GM12878 (cell line): ENCODE data around the gene EPS8. TPM values are rescaled to one million over a fixed set of nuclear protein-coding genes. Genes with fewer than 3 reads are reported as not detected.

Experiments used
- ATAC-seq: fragments of 200-7000 bp; cut with Tn5 transposase; 3 replicates; pipeline ENCODE4 v1.9.1; 2020; ENCODE audit warnings: mild to moderate bottlenecking, moderate library complexity
- BruUV-seq: library from RNA; stranded (reverse); fragments of 400-500 nt; replicated peaks from 2 replicates; lab custom pipeline; 2021; lab: Mats Ljungman, UMichigan
- CTCF ChIA-PET: fragments of 300-600 bp; sonication (Branson Sonifier 250); formaldehyde crosslinking; extraction: SDS; loops from one replicate; lab custom pipeline; 2021; ENCODE audit warnings: inconsistent platforms; lab: Yijun Ruan, JAX
- POLR2A ChIA-PET: fragments of 350-600 bp; formaldehyde crosslinking; extraction: SDS; loops from one replicate; lab custom pipeline; 2021; ENCODE audit warnings: inconsistent platforms; lab: Charles Lee
- RAD21 ChIA-PET: fragments of 300-600 bp; sonication (Branson Sonifier 250); formaldehyde crosslinking; loops from one replicate; lab custom pipeline; 2023; ENCODE audit warnings: antibody characterized with exemption; ENCODE audit not compliant: unreplicated experiment; lab: Charles Lee
- SMC1A ChIA-PET: fragments of 300-600 bp; sonication (Branson Sonifier 250); formaldehyde crosslinking; loops from one replicate; lab custom pipeline; 2023; ENCODE audit not compliant: unreplicated experiment, uncharacterized antibody; lab: Charles Lee
- DNase-seq: peaks from one replicate; pipeline ENCODE4 v3.0.0-alpha.2; 2011; ENCODE audit warnings: low read depth, low spot score
- FAIRE-seq: peaks from 3 replicates; lab custom pipeline; 2011; peaks lifted over from hg19 to GRCh38; lab: Jason Lieb, UNC
- H2AFZ ChIP-seq: 2 replicates; pipeline ENCODE4 v1.6.0; 2011; ENCODE audit warnings: low read depth, low read length, control low read depth; ENCODE audit not compliant: control insufficient read depth
- H3K27ac ChIP-seq: 2 replicates; pipeline ENCODE4 v1.5.1; 2011; ENCODE audit warnings: control low read depth; ENCODE audit not compliant: control insufficient read depth, insufficient read depth
- H3K27me3 ChIP-seq, 2 experiments: replicated peaks in 1 of 2; 2 replicates each; pipeline versions ENCODE4 v1.6.0 to v1.6.1; 2011; ENCODE audit warnings: low read length in 1 of 2; ENCODE audit not compliant: control insufficient read depth in 2 of 2, insufficient read depth in 2 of 2
- H3K36me3 ChIP-seq, 2 experiments: 2 replicates each; pipeline ENCODE4 v1.5.1; 2011; ENCODE audit warnings: low read length in 1 of 2; ENCODE audit not compliant: control insufficient read depth in 2 of 2, insufficient read depth in 2 of 2
- H3K4me1 ChIP-seq: 2 replicates; pipeline ENCODE4 v1.6.1; 2011; ENCODE audit warnings: mild to moderate bottlenecking, low read length, moderate library complexity, mixed read lengths; ENCODE audit not compliant: control insufficient read depth, insufficient read depth
- H3K4me2 ChIP-seq: 2 replicates; pipeline ENCODE4 v1.6.0; 2011; ENCODE audit warnings: control low read depth; ENCODE audit not compliant: control insufficient read depth, insufficient read depth
- H3K4me3 ChIP-seq: fragments of 200-600 bp; sonication (generic); 2 replicates; pipeline ENCODE4 v1.5.1; 2016
- H3K79me2 ChIP-seq: 2 replicates; pipeline ENCODE4 v1.6.0; 2011; ENCODE audit warnings: low read length; ENCODE audit not compliant: control insufficient read depth, insufficient read depth
- H3K9ac ChIP-seq: 2 replicates; pipeline ENCODE4 v1.8.0; 2011; ENCODE audit warnings: low read length, control low read depth, mixed read lengths; ENCODE audit not compliant: control insufficient read depth, insufficient read depth
- H3K9me3 ChIP-seq: replicated peaks from 3 replicates; pipeline ENCODE4 v1.5.1; 2011; ENCODE audit warnings: mild to moderate bottlenecking, low read length; ENCODE audit not compliant: control insufficient read depth, insufficient read depth
- H4K20me1 ChIP-seq: 2 replicates; pipeline ENCODE4 v1.6.0; 2011; ENCODE audit not compliant: control insufficient read depth, insufficient read depth
- E2F8 ChIP-seq: fragments of 450-650 bp; IDR thresholded peaks from 2 replicates; pipeline ENCODE4 v1.6.1; 2018; ENCODE audit warnings: mild to moderate bottlenecking, low read depth, moderate library complexity; ENCODE audit not compliant: partially characterized antibody
- EP300 ChIP-seq, 2 experiments: fragments of 150-350 bp in 1 of 2; IDR thresholded peaks; 2 replicates each; pipeline ENCODE4 v1.6.1; 2011 to 2012; ENCODE audit warnings: low read depth in 2 of 2, low read length in 2 of 2, borderline replicate concordance in 1 of 2, improper control_type of control experiment in 1 of 2, inconsistent platforms in 1 of 2; ENCODE audit not compliant: control insufficient read depth in 1 of 2
- ETV6 ChIP-seq, 2 experiments: fragments of 450-650 bp in 1 of 2; IDR thresholded peaks in 1 of 2; conservative IDR thresholded peaks in 1 of 2; 2 replicates each; pipeline ENCODE4 v1.6.1; 2014; ENCODE audit warnings: antibody characterized with exemption in 1 of 2, borderline replicate concordance in 1 of 2, low read depth in 1 of 2, mild to moderate bottlenecking in 1 of 2, moderate library complexity in 1 of 2
- NBN ChIP-seq: fragments of 450-650 bp; IDR thresholded peaks from 2 replicates; pipeline ENCODE4 v1.6.1; 2016
- NR2C1 ChIP-seq: fragments of 450-650 bp; IDR thresholded peaks from 2 replicates; pipeline ENCODE4 v1.6.1; 2017; ENCODE audit warnings: antibody characterized with exemption, mild to moderate bottlenecking, moderate library complexity
- POU2F2 ChIP-seq: IDR thresholded peaks from 3 replicates; pipeline ENCODE4 v1.6.1; 2011; ENCODE audit warnings: low read depth, mild to moderate bottlenecking, low read length, borderline replicate concordance
- SKIL ChIP-seq: fragments of 450-650 bp; IDR thresholded peaks from 2 replicates; pipeline ENCODE4 v1.6.1; 2017; ENCODE audit warnings: mild to moderate bottlenecking, low read depth, inconsistent platforms; ENCODE audit not compliant: poor library complexity, severe bottlenecking
- STAT3 ChIP-seq: IDR thresholded peaks from 2 replicates; pipeline ENCODE4 v1.6.1; 2011; ENCODE audit warnings: low read depth, low read length, improper control_type of control experiment
- ZNF24 ChIP-seq: fragments of 450-650 bp; IDR thresholded peaks from 2 replicates; pipeline ENCODE4 v1.6.1; 2017; ENCODE audit warnings: antibody characterized with exemption, mild to moderate bottlenecking
- ZNF274 ChIP-seq: IDR thresholded peaks from one replicate; pipeline ENCODE4 v1.8.0; 2011; ENCODE audit not compliant: insufficient read length, insufficient read depth
- WGBS: methylation state at CpG from one replicate; pipeline ENCODE4 v1.1.6; 2016; ENCODE audit warnings: low lambda C conversion rate; ENCODE audit not compliant: insufficient replicate concordance, insufficient coverage; ENCODE audit errors: missing lambda C conversion rate; 5-methylcytosine and 5-hydroxymethylcytosine counted together
- in situ Hi-C: fragments of 300-500 bp; cut with MboI; formaldehyde crosslinking; loops from 9 replicates; pipeline ENCODE4 v1.14.3; 2018; ENCODE audit warnings: mixed read lengths
- intact Hi-C: fragments of 100-400 bp; cut with micrococcal nuclease; formaldehyde crosslinking; loops from one replicate; pipeline ENCODE4 v1.14.2; 2022; ENCODE audit not compliant: unreplicated experiment
- polyA plus RNA-seq, 11 experiments: library from polyadenylated mRNA; depleted of rRNA in 4 of 11; unstranded in 6 of 11; stranded (reverse) in 5 of 11; fragments of >200 nt; fragmentation: Nextera tagmentation in 4 of 11; fragmentation: Illumina TruSeq in 1 of 11; extraction: Ambion mirVana in 4 of 11; extraction: Trizol in 1 of 11; gene quantifications; 1 replicate in 1 of 11; 2 replicates in 10 of 11; pipeline versions ENCODE4 v1.2.1 to v1.2.3, GENCODE V29; 2011 to 2016; ENCODE audit warnings: inconsistent platforms in 2 of 11, missing spikeins in 2 of 11, low read depth in 1 of 11
- total RNA-seq, 4 experiments: library from RNA; depleted of rRNA in 3 of 4; stranded (reverse); fragments of >200 nt in 3 of 4; fragmentation: Illumina TruSeq in 1 of 4; extraction: Trizol in 1 of 4; gene quantifications; 2 replicates each; pipeline versions ENCODE4 v1.2.1 to v1.2.3, GENCODE V29; 2013 to 2021
- TF ChIP-seq, protein P1 (sequence below): IDR thresholded peaks from 2 replicates; pipeline ENCODE4 v1.6.1; 2012; ENCODE audit warnings: mild to moderate bottlenecking, low read depth, low read length
- TF ChIP-seq, protein P2 (sequence below): IDR thresholded peaks from 2 replicates; pipeline ENCODE4 v1.6.1; 2011; ENCODE audit warnings: borderline replicate concordance, low read depth, mild to moderate bottlenecking, moderate library complexity, low read length; ENCODE audit not compliant: insufficient read depth, poor library complexity, severe bottlenecking

Gene EPS8
- total and polyA plus RNA-seq, 10 of the 15 experiments (the other 5 are each of a cell fraction or from before 2014, with no cell fraction given) = 1.3 to 127 (median 3.4) TPM

DNA sequence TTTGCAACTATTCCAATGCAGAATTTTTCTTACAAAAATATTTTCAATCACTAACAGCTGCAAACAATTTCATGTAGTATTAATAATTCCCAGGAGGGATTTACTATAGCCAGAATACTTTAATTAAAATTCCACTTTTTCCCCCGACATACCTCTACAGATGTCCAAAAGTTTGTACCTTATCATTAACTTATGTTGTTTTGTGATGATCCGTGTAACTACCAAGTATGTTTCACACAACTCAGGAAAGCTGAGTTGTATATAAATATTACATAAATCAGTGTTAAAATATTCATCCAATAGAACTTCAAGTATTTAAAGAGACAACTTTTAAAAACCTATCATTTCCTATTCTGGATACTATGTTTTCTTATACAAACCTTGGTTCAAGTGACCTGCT is 2.4 kb downstream of the EPS8 start:
- WGBS = 93% methylated on average over 2 of the region's 2 CpGs
- no peak for TF ChIP-seq ZNF24
- TF ChIP-seq EP300 (IDR thresholded peaks at IDR 0.05; ENCODE audit: borderline replicate concordance in 1 of 2, control insufficient read depth in 1 of 2, low read depth in 2 of 2, low read length in 2 of 2) = no peak
- TF ChIP-seq SKIL = no peak
- TF ChIP-seq NR2C1 = no peak
- TF ChIP-seq, protein P1, sequence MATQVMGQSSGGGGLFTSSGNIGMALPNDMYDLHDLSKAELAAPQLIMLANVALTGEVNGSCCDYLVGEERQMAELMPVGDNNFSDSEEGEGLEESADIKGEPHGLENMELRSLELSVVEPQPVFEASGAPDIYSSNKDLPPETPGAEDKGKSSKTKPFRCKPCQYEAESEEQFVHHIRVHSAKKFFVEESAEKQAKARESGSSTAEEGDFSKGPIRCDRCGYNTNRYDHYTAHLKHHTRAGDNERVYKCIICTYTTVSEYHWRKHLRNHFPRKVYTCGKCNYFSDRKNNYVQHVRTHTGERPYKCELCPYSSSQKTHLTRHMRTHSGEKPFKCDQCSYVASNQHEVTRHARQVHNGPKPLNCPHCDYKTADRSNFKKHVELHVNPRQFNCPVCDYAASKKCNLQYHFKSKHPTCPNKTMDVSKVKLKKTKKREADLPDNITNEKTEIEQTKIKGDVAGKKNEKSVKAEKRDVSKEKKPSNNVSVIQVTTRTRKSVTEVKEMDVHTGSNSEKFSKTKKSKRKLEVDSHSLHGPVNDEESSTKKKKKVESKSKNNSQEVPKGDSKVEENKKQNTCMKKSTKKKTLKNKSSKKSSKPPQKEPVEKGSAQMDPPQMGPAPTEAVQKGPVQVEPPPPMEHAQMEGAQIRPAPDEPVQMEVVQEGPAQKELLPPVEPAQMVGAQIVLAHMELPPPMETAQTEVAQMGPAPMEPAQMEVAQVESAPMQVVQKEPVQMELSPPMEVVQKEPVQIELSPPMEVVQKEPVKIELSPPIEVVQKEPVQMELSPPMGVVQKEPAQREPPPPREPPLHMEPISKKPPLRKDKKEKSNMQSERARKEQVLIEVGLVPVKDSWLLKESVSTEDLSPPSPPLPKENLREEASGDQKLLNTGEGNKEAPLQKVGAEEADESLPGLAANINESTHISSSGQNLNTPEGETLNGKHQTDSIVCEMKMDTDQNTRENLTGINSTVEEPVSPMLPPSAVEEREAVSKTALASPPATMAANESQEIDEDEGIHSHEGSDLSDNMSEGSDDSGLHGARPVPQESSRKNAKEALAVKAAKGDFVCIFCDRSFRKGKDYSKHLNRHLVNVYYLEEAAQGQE = no peak
- no peak for TF ChIP-seq NBN
- TF ChIP-seq ETV6 (conservative IDR thresholded peaks at IDR 0.05 in 1 of 2, IDR thresholded peaks at IDR 0.05 in 1 of 2; ENCODE audit: borderline replicate concordance in 1 of 2, low read depth in 1 of 2) = no peak
- no peak for TF ChIP-seq E2F8
- TF ChIP-seq, protein P2, sequence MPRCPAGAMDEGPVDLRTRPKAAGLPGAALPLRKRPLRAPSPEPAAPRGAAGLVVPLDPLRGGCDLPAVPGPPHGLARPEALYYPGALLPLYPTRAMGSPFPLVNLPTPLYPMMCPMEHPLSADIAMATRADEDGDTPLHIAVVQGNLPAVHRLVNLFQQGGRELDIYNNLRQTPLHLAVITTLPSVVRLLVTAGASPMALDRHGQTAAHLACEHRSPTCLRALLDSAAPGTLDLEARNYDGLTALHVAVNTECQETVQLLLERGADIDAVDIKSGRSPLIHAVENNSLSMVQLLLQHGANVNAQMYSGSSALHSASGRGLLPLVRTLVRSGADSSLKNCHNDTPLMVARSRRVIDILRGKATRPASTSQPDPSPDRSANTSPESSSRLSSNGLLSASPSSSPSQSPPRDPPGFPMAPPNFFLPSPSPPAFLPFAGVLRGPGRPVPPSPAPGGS = no peak
- no peak for TF ChIP-seq STAT3
- no peak for TF ChIP-seq ZNF274
- TF ChIP-seq POU2F2 = no peak

More for the DNA sequence above, 2.4 kb downstream of the EPS8 start:
- no peak overlapping the region for H3K9ac ChIP-seq
- H4K20me1 ChIP-seq = no peaks in the 10 kb centered on the region
- H3K36me3 ChIP-seq = no peaks in the 10 kb centered on the region
- FAIRE-seq = no peak
- ATAC-seq = no peak
- peaks cover 0 to 8% of the 10 kb centered on the region in 2 experiments; a peak in 2 of 4 replicates for H3K27me3 ChIP-seq
- in situ Hi-C loops = no loop called here
- H2AFZ ChIP-seq = no peak overlapping the region
- H3K79me2 ChIP-seq = no peaks in the 10 kb centered on the region
- ChIA-PET CTCF (interaction anchor here (1.4 to 6.6 kb wide), 3 partner anchors 8 to 196 kb away, joined by 4 to 61 read pairs (median 11); no protein-coding TSS in a partner anchor), RAD21 (interaction anchor here (1.0 to 6.5 kb wide), 6 partner anchors 11 to 216 kb away, joined by 3 to 53 read pairs (median 9); no protein-coding TSS in a partner anchor), SMC1A (interaction anchor here (0.6 to 13.4 kb wide), 9 partner anchors 11 to 217 kb away, joined by 3 to 201 read pairs (median 3); no protein-coding TSS in a partner anchor), POLR2A (interaction anchor here (0.6 to 6.5 kb wide), 3 partner anchors 10 to 106 kb away, joined by 3 to 45 read pairs (median 4); no protein-coding TSS in a partner anchor)
- intact Hi-C loops = loop anchor here (5.0 to 10.0 kb wide), 5 partner anchors 54 to 1392 kb away; no protein-coding TSS in a partner anchor
- no peak overlapping the region for H3K4me3 ChIP-seq
- BruUV-seq = no TSS peak
- H3K4me1 ChIP-seq = no peaks in the 10 kb centered on the region
- no peak overlapping the region for H3K27ac ChIP-seq
- no peak overlapping the region for H3K4me2 ChIP-seq
- DNase-seq = no peak
- H3K9me3 ChIP-seq = no peaks in the 10 kb centered on the region
